PC-9 (cell line): Measurements from ENCODE around the gene RIMBP2.

Source experiments
- EZH2 ChIP-seq: fragments of 200-600 bp; sonication (generic); IDR thresholded peaks from 2 replicates; pipeline ENCODE4 v1.8.0; 2017; ENCODE audit warnings: antibody characterized with exemption, low read depth
- TF ChIP-seq, protein P1 (sequence below): fragments of 200-600 bp; sonication (generic); conservative IDR thresholded peaks from 2 replicates; pipeline ENCODE4 v1.6.1; 2017; ENCODE audit warnings: mixed run types, antibody characterized with exemption, mild to moderate bottlenecking, moderate library complexity

- TF ChIP-seq, protein P1, sequence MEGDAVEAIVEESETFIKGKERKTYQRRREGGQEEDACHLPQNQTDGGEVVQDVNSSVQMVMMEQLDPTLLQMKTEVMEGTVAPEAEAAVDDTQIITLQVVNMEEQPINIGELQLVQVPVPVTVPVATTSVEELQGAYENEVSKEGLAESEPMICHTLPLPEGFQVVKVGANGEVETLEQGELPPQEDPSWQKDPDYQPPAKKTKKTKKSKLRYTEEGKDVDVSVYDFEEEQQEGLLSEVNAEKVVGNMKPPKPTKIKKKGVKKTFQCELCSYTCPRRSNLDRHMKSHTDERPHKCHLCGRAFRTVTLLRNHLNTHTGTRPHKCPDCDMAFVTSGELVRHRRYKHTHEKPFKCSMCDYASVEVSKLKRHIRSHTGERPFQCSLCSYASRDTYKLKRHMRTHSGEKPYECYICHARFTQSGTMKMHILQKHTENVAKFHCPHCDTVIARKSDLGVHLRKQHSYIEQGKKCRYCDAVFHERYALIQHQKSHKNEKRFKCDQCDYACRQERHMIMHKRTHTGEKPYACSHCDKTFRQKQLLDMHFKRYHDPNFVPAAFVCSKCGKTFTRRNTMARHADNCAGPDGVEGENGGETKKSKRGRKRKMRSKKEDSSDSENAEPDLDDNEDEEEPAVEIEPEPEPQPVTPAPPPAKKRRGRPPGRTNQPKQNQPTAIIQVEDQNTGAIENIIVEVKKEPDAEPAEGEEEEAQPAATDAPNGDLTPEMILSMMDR, result no peak
- TF ChIP-seq EZH2, result no peak
Observed at GRCh38 chr12:130634866-130635265, 81.2 kb downstream of the RIMBP2 start.
